Measurements from ENCODE around the gene ATPAF1. TPM values are rescaled to one million over a fixed set of nuclear protein-coding genes. Genes with fewer than 3 reads are reported as not detected.

Gene ATPAF1
- polyA plus RNA-seq, 1 of the 3 experiments (the other 2 are of a cell fraction): 39.9 TPM

DNA sequence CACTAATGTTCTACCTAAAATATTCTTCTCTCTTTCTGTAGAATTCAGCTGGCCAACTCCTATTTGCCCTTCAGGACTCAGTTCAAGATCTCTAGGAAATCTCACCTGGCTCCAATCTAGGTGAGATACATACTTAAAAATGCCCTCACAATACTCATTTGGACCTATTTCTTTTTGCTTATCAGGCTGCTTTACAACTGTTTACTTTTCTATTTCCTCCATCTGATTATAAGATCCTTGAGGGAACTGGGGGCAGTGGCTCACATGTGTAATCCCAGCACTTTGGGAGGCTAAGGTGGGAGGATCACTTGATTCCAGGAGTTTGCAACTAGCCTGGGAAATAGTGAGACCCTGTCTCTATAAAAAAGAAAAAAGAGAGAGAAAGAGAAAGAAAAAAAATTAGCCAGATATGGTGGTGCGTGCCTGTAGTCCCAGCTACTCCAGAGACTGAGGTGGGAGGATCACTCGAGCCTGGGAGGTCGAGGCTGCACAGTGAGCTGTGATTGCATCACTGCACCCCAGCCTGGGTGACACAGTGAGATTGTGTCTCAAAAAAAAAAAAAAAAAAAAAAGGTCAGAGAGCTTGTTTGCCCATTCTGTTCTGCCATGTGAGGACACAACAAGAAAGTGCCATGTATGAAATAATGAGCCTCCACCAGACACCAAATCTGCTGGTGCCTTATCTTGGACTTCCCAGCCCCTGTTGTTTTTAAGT lies 35.9 kb upstream of the ATPAF1 start:
- Histone ChIP-seq H3K27ac (ENCODE audit: low read depth in 2 of 2, low read length in 1 of 2) (no peak overlapping the region), H3K9me2 (no peaks in the 10 kb centered on the region), H3K4me3 (ENCODE audit: low read depth in 2 of 2, low read length in 1 of 2) (no peak overlapping the region), H2AFZ (ENCODE audit: low read depth) (no peak overlapping the region), H3K9ac (no peak overlapping the region), H3K4me1 (ENCODE audit: control insufficient read depth in 1 of 2, insufficient read depth in 2 of 2, low read depth in 1 of 2, low read length in 1 of 2) (peaks cover 7 to 13% of the 10 kb centered on the region in 2 experiments; a peak in 2 of 4 replicates), H3K79me2 (ENCODE audit: insufficient read depth) (peaks cover 11% of the 10 kb centered on the region; the same call in 1 of the 2 replicates), H3K4me2 (no peak overlapping the region), H4K20me1 (ENCODE audit: insufficient read depth) (no peaks in the 10 kb centered on the region), H3F3A (replicated peaks; ENCODE audit: insufficient read depth) (peaks cover 3% of the 10 kb centered on the region), H3K27me3 (ENCODE audit: insufficient read depth) (no peaks in the 10 kb centered on the region), H3K9me3 (no peaks in the 10 kb centered on the region), H3K36me3 (replicated peaks in 1 of 2; ENCODE audit: control insufficient read depth in 1 of 2, insufficient read depth in 2 of 2, low read length in 1 of 2) (peaks cover 50 to 78% of the 10 kb centered on the region in 2 experiments)
- DNase-seq: no peak
- 89% methylated on average over 3 of the region's 3 CpGs for WGBS (ENCODE audit: low lambda C conversion rate)
- no peak for TF ChIP-seq EP300 (IDR thresholded peaks at IDR 0.05; ENCODE audit: borderline replicate concordance in 1 of 2, low read depth in 1 of 2, low read length in 1 of 2)
- TF ChIP-seq, protein P1, sequence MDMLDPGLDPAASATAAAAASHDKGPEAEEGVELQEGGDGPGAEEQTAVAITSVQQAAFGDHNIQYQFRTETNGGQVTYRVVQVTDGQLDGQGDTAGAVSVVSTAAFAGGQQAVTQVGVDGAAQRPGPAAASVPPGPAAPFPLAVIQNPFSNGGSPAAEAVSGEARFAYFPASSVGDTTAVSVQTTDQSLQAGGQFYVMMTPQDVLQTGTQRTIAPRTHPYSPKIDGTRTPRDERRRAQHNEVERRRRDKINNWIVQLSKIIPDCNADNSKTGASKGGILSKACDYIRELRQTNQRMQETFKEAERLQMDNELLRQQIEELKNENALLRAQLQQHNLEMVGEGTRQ (IDR thresholded peaks at IDR 0.05; ENCODE audit: borderline replicate concordance, low read depth, low read length): no peak
- TF ChIP-seq RFX5 (IDR thresholded peaks at IDR 0.05; ENCODE audit: low read length): no peak
- no peak for TF ChIP-seq SIN3A (IDR thresholded peaks at IDR 0.05; ENCODE audit: borderline replicate concordance, low read depth, low read length)
- TF ChIP-seq NRF1 (IDR thresholded peaks at IDR 0.05; ENCODE audit: low read depth, low read length): no peak
- TF ChIP-seq GABPA (IDR thresholded peaks at IDR 0.05; ENCODE audit: low read depth): no peak
- TF ChIP-seq NFIC (IDR thresholded peaks at IDR 0.05; ENCODE audit: borderline replicate concordance): no peak
- TF ChIP-seq FOXM1 (IDR thresholded peaks at IDR 0.05; ENCODE audit: low read depth): no peak
- ChIA-PET POLR2A (no interaction called here), CTCF (interaction anchor here (0.8 to 1.2 kb wide), 2 partner anchors 21 to 167 kb away, joined by 3 to 4 read pairs; no protein-coding TSS in a partner anchor)

DNA sequence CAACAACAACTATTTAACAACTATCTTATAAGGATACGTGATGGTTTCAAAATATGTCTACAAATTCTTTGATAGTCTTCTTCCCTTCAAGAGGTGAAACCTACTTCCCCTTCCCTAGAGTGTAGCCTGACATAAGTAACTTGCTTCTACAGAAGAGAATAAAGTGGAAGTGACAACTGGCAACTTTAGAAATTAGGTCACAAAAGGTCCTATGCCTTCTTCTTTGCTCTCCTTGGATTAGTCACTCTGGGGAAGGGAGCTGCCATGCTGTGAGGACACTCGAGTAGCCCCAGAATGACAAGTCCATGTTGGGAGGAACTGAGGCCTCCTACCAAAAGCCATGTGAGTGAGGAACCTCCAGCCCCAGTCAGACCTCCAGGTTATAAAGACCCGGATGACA lies 31.5 kb upstream of the ATPAF1 start:
- Histone ChIP-seq H4K20me1 (ENCODE audit: insufficient read depth) (no peaks in the 10 kb centered on the region), H3K9me2 (no peaks in the 10 kb centered on the region), H3K9me3 (no peaks in the 10 kb centered on the region), H3K79me2 (ENCODE audit: insufficient read depth) (peaks cover 25% of the 10 kb centered on the region; the same call in 1 of the 2 replicates), H3F3A (replicated peaks; ENCODE audit: insufficient read depth) (no peaks in the 10 kb centered on the region), H3K9ac (no peak overlapping the region), H3K27ac (ENCODE audit: low read depth in 2 of 2, low read length in 1 of 2) (no peak overlapping the region), H3K4me2 (no peak overlapping the region), H3K36me3 (replicated peaks in 1 of 2; ENCODE audit: control insufficient read depth in 1 of 2, insufficient read depth in 2 of 2, low read length in 1 of 2) (peaks cover 30 to 59% of the 10 kb centered on the region in 2 experiments), H3K4me3 (ENCODE audit: low read depth in 2 of 2, low read length in 1 of 2) (no peak overlapping the region), H3K4me1 (ENCODE audit: control insufficient read depth in 1 of 2, insufficient read depth in 2 of 2, low read depth in 1 of 2, low read length in 1 of 2) (peaks cover 0 to 7% of the 10 kb centered on the region in 2 experiments; a peak in 1 of 4 replicates), H3K27me3 (ENCODE audit: insufficient read depth) (no peaks in the 10 kb centered on the region), H2AFZ (ENCODE audit: low read depth) (no peak overlapping the region)
- POLR2A ChIA-PET: no interaction called here
- DNase-seq: no peak
- 62% methylated on average over 3 of the region's 3 CpGs for WGBS (ENCODE audit: low lambda C conversion rate)
- CTCF ChIA-PET: interaction anchor here (1.2 kb wide), 1 partner anchor 11 kb away, joined by 3 read pairs; no protein-coding TSS in a partner anchor
- TF ChIP-seq YY1 (IDR thresholded peaks at IDR 0.05; ENCODE audit: low read depth) (no peak), RFX5 (IDR thresholded peaks at IDR 0.05; ENCODE audit: low read length) (no peak), SIN3A (IDR thresholded peaks at IDR 0.05; ENCODE audit: borderline replicate concordance, low read depth, low read length) (no peak), FOSL2 (IDR thresholded peaks at IDR 0.05; ENCODE audit: borderline replicate concordance, low read depth) (no peak), EP300 (IDR thresholded peaks at IDR 0.05; ENCODE audit: borderline replicate concordance in 1 of 2, low read depth in 1 of 2, low read length in 1 of 2) (no peak), GABPA (IDR thresholded peaks at IDR 0.05; ENCODE audit: low read depth) (no peak), GATA2 (CRISPR knock-in tag; IDR thresholded peaks at IDR 0.05) (no peak), MEF2A (IDR thresholded peaks at IDR 0.05; ENCODE audit: borderline replicate concordance, low read depth) (no peak), RCOR1 (IDR thresholded peaks at IDR 0.05; ENCODE audit: low read length) (no peak), ELF1 (IDR thresholded peaks at IDR 0.05) (no peak)
- TF ChIP-seq, protein P2, sequence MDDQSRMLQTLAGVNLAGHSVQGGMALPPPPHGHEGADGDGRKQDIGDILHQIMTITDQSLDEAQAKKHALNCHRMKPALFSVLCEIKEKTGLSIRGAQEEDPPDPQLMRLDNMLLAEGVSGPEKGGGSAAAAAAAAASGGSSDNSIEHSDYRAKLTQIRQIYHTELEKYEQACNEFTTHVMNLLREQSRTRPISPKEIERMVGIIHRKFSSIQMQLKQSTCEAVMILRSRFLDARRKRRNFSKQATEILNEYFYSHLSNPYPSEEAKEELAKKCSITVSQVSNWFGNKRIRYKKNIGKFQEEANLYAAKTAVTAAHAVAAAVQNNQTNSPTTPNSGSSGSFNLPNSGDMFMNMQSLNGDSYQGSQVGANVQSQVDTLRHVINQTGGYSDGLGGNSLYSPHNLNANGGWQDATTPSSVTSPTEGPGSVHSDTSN (IDR thresholded peaks at IDR 0.05): no peak
- TF ChIP-seq, protein P3, sequence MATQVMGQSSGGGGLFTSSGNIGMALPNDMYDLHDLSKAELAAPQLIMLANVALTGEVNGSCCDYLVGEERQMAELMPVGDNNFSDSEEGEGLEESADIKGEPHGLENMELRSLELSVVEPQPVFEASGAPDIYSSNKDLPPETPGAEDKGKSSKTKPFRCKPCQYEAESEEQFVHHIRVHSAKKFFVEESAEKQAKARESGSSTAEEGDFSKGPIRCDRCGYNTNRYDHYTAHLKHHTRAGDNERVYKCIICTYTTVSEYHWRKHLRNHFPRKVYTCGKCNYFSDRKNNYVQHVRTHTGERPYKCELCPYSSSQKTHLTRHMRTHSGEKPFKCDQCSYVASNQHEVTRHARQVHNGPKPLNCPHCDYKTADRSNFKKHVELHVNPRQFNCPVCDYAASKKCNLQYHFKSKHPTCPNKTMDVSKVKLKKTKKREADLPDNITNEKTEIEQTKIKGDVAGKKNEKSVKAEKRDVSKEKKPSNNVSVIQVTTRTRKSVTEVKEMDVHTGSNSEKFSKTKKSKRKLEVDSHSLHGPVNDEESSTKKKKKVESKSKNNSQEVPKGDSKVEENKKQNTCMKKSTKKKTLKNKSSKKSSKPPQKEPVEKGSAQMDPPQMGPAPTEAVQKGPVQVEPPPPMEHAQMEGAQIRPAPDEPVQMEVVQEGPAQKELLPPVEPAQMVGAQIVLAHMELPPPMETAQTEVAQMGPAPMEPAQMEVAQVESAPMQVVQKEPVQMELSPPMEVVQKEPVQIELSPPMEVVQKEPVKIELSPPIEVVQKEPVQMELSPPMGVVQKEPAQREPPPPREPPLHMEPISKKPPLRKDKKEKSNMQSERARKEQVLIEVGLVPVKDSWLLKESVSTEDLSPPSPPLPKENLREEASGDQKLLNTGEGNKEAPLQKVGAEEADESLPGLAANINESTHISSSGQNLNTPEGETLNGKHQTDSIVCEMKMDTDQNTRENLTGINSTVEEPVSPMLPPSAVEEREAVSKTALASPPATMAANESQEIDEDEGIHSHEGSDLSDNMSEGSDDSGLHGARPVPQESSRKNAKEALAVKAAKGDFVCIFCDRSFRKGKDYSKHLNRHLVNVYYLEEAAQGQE (IDR thresholded peaks at IDR 0.05; ENCODE audit: low read depth, low read length): no peak
- TF ChIP-seq, protein P4, sequence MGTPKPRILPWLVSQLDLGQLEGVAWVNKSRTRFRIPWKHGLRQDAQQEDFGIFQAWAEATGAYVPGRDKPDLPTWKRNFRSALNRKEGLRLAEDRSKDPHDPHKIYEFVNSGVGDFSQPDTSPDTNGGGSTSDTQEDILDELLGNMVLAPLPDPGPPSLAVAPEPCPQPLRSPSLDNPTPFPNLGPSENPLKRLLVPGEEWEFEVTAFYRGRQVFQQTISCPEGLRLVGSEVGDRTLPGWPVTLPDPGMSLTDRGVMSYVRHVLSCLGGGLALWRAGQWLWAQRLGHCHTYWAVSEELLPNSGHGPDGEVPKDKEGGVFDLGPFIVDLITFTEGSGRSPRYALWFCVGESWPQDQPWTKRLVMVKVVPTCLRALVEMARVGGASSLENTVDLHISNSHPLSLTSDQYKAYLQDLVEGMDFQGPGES (IDR thresholded peaks at IDR 0.05; ENCODE audit: low read depth, low read length): no peak
